Activated CD8-positive, alpha-beta memory T cell treated with anti-CD3 and anti-CD28 coated beads, Interleukin-2, amount 50 U/mL, for 1 hour (primary cell): Measurements from ENCODE around the gene CLSTN1.
"Not testable (repeated sequence)": the region's sequence is repeated elsewhere in the genome, so short reads cannot be mapped to it uniquely, and the experiment has no call there.

ENCODE experiments used
- DNase-seq: peaks from one replicate; pipeline ENCODE4 v3.0.0-alpha.2; 2020; ENCODE audit errors: extremely low read depth

CLSTN1 gene

GRCh38 chr1:9762446-9762845 is 61.3 kb downstream of the CLSTN1 start:
- not testable (repeated sequence) for DNase-seq

GRCh38 chr1:9761855-9762254 is 61.9 kb downstream of the CLSTN1 start:
- no peak for DNase-seq

- DNase-seq = no peak
Measured at GRCh38 chr1:9760824-9761223, 62.9 kb downstream of the CLSTN1 start.

- DNase-seq = no peak
Measured at GRCh38 chr1:9759939-9760338, 63.8 kb downstream of the CLSTN1 start.

- no peak for DNase-seq
Measured at GRCh38 chr1:9758559-9759121, 65.1 kb downstream of the CLSTN1 start.

GRCh38 chr1:9755441-9755995 is 68.2 kb downstream of the CLSTN1 start:
- DNase-seq = no peak

GRCh38 chr1:9753121-9753531 is 70.6 kb downstream of the CLSTN1 start:
- DNase-seq = no peak

GRCh38 chr1:9751971-9752370 is 71.8 kb downstream of the CLSTN1 start:
- no peak for DNase-seq

DNA sequence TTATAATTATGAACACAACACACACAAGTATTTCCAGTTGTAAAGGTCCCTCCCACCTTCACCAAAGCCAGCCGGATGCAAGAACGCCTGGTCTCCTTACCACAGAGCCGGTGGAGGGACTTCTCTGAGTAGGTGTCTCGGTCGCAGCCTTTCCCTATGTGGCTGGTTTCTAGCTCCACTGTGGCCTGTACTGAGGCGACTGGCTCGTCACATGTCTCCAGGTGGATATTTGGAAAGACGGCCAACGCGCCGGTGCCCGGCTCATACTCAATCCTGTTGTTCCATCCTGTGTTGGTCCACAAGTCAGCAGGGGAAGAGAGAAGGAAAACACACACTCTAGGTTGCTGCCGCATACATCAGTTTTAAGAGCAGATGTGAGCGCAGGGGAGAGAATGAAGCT is 74.4 kb downstream of the CLSTN1 start:
- no peak for DNase-seq

GRCh38 chr1:9748391-9748790 is 75.4 kb downstream of the CLSTN1 start:
- not testable (repeated sequence) for DNase-seq

- no peak for DNase-seq
Measured at GRCh38 chr1:9746651-9747050, 77.1 kb downstream of the CLSTN1 start.

- DNase-seq = no peak
Measured at GRCh38 chr1:9746211-9746610, 77.6 kb downstream of the CLSTN1 start.

DNA sequence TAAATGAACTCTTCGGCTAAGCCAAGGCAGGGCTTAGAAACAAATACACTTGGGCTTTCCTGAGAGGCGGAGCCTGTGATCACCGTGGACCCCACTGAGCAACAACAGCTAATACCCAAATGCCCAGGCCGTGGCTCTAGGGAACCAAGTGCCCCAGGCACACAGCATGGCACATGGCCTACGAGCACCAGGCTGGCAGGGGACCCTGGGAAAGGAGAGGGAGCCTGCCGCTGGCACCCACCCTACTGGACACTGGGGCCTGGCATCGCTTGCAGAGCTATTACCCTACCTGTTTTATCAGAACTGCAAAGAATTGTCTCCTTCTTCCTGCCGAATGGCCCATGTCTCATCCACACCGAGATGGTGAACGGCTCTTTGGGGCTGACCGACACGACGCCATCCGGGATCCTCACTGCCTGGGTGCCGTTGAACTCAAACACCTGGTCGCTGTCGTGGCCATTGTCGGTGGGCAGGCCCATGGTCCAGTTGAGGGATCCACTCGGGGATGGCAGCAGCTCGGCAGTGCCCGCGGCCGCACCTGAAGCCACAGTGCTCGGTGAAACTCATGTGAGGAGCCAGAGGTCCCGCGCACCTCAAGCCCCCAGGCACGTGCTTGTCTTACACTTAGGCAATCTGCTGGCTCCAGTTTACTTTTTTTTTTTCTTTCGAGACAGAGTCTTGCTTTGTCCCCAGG is 79.5 kb downstream of the CLSTN1 start:
- no peak for DNase-seq

DNA sequence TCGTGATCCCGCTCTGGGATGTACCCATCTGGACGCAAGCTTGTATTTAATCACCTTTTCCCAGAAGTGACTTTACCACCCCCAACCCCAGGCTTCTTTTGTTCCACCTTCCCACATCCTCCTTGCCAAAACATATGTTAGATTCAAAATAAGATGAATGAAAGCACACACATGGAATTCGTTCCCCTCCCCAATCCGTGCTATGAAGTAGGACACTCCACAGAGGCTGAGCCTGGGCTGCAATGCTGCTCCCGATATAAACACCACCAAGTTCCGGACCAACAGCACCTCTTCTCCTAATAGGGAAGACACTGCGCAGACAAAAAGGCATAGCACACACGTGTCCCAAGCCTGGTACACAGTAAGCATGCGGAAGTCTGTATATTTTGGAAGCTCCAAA is 86.1 kb downstream of the CLSTN1 start:
- no peak for DNase-seq

GRCh38 chr1:9737057-9737456 is 86.7 kb downstream of the CLSTN1 start:
- no peak for DNase-seq

DNA sequence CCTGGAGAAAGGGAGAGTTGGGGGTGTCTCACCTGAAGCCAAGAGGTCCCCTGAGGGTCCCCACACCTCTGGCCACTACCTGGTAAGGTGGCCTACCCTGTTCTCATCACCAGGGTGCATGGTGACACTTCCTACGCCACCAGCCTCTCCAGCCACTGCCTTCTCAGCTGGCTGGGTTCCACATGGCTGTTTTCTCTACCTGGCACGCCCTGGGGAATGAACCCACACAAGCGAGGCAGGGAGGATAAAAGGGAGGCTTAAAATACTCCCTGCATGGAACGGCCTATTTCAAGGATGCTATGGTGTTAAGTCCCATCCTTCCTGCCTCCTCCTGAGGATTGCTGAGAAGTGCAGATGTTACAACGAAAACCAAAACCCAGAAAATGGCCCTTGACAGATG is 87.5 kb downstream of the CLSTN1 start:
- no peak for DNase-seq

- no peak for DNase-seq
Measured at GRCh38 chr1:9735800-9736199, 88.0 kb downstream of the CLSTN1 start.

DNA sequence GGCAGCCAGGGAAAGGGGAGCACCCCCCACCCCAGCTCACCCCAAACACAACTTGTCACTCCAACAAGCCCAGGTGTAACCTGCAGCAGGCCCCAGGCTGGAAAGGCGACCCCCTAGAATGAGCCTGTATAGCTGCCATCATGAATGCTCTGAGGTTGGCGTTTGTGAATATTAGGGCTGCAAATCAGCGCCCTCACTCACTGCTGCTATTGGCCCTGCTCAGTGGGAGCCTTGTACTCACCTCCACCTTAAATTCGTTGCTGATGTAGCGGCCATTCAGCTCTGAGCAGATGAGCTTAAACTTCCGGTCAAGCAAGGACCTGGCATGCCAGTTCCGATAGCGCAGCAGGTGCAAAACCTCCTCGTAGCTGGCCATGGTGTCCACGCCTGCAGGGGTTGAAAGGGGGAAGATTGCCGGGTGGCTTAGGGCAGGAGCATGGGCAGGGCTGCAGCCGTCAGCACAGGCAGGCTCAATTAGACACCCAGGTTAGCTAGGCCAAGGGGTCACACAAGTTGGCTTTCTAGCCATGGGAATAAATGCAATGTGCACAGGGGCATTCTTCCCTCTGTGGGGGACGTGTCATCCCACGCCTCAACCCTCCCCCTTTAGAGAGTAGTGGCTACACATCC is 90.5 kb downstream of the CLSTN1 start:
- DNase-seq = no peak

DNA sequence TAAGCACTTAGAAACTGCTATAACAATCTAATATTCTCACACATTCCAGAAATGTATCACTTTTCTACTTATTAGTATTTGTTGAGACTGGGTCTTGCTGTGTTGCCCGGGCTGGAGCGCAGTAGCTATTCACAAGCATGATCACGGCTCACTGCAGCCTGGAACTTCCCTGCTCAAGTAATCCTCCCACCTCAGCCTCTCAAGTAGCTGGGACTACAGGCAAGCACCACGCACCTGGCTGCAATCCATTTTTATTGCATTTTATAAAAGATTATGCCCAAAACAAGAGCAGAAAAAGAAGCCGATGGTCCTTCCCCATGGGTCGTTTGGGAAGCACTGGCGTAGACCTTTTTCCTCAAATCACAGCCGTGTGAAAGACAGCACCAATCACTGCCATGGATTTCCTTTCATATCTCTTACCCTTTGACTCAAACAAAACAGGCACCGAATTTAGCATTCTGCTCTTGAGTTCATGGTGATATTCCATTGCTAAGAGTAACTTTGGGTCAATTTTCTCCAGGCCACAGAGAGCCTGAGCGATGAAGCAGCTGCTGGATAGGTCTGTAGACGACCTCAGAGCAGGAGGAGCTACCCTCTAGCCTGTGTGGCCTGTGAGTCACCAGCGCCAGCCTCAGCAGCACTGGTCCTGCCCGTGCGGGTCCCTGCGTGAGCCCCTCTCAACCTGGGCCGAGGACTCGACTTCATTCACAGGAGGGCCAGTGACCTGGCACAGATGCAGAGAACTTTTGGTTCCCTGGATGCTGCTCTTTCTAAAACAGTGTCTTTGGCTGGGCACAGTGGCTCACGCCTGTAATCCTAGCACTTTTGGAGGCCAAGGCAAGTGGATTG is 91.4 kb downstream of the CLSTN1 start:
- DNase-seq = no peak

GRCh38 chr1:9731561-9731960 is 92.2 kb downstream of the CLSTN1 start:
- DNase-seq = no peak

- no peak for DNase-seq
Measured at GRCh38 chr1:9731051-9731537, 92.7 kb downstream of the CLSTN1 start.
